PC-3 (cell line): ENCODE data around the gene TMEM51. TPM values are rescaled to one million over a fixed set of nuclear protein-coding genes. Genes with fewer than 3 reads are reported as not detected.
"Not testable (repeated sequence)": the region's sequence is repeated elsewhere in the genome, so short reads cannot be mapped to it uniquely, and the experiment has no call there.

ENCODE experiments used
- ATAC-seq: fragments of 200-7000 bp; cut with Tn5 transposase; 2 replicates; pipeline ENCODE4 v1.9.1; 2020; ENCODE audit warnings: mild to moderate bottlenecking, moderate library complexity
- BruUV-seq: library from RNA; stranded (reverse); fragments of 400-500 nt; replicated peaks from 2 replicates; lab custom pipeline; 2021; lab: Mats Ljungman, UMichigan
- CTCF ChIA-PET: fragments of 300-600 bp; sonication (Branson Sonifier 250); formaldehyde crosslinking; loops from one replicate; lab custom pipeline; 2022; ENCODE audit warnings: antibody characterized with exemption; lab: Charles Lee
- POLR2A ChIA-PET: fragments of 300-600 bp; sonication (Branson Sonifier 250); formaldehyde crosslinking; loops from one replicate; lab custom pipeline; 2022; ENCODE audit warnings: antibody characterized with exemption; ENCODE audit not compliant: unreplicated experiment; lab: Charles Lee
- DNase-seq: peaks from one replicate; pipeline ENCODE4 v3.0.0-alpha.2; 2015
- H2AFZ ChIP-seq: fragments of 300-600 bp; sonication (generic); 2 replicates; pipeline ENCODE4 v1.6.0; 2016; ENCODE audit warnings: antibody characterized with exemption, low read length
- H3F3A ChIP-seq: fragments of 300-600 bp; sonication (generic); one replicate; pipeline ENCODE4 v1.6.0; 2017; ENCODE audit warnings: antibody characterized with exemption, low read length, control low read depth, mild to moderate bottlenecking; ENCODE audit not compliant: unreplicated experiment
- H3K27ac ChIP-seq: fragments of 300-600 bp; sonication (generic); 2 replicates; pipeline ENCODE4 v1.5.1; 2016; ENCODE audit warnings: mild to moderate bottlenecking, low read length
- H3K27me3 ChIP-seq: fragments of 300-600 bp; sonication (generic); 2 replicates; pipeline ENCODE4 v1.6.1; 2016; ENCODE audit warnings: low read length, mixed read lengths
- H3K36me3 ChIP-seq: fragments of 300-600 bp; sonication (generic); 2 replicates; pipeline ENCODE4 v1.6.1; 2016; ENCODE audit warnings: low read depth, mixed run types, low read length, mixed read lengths
- H3K4me1 ChIP-seq: fragments of 300-600 bp; sonication (generic); 2 replicates; pipeline ENCODE4 v1.5.1; 2016; ENCODE audit warnings: low read length; ENCODE audit not compliant: insufficient read depth
- H3K4me2 ChIP-seq: fragments of 300-600 bp; sonication (generic); 2 replicates; pipeline ENCODE4 v1.6.0; 2016; ENCODE audit warnings: low read length
- H3K4me3 ChIP-seq: fragments of 300-600 bp; sonication (generic); 2 replicates; pipeline ENCODE4 v1.5.1; 2016; ENCODE audit warnings: mild to moderate bottlenecking, low read length, mixed read lengths
- H3K79me2 ChIP-seq: fragments of 300-600 bp; sonication (generic); 2 replicates; pipeline ENCODE4 v1.6.1; 2017; ENCODE audit warnings: low read length, mixed read lengths
- H3K9ac ChIP-seq: fragments of 300-600 bp; sonication (generic); 2 replicates; pipeline ENCODE4 v1.6.0; 2016; ENCODE audit warnings: mild to moderate bottlenecking, low read length
- H3K9me2 ChIP-seq: fragments of 300-600 bp; sonication (generic); replicated peaks from 2 replicates; pipeline ENCODE4 v1.6.1; 2016; ENCODE audit warnings: mixed run types, low read length, mixed read lengths
- H3K9me3 ChIP-seq: fragments of 300-600 bp; sonication (generic); 2 replicates; pipeline ENCODE4 v1.6.1; 2016; ENCODE audit warnings: low read length, mixed read lengths
- H4K20me1 ChIP-seq: fragments of 300-600 bp; sonication (generic); 2 replicates; pipeline ENCODE4 v1.6.1; 2016; ENCODE audit warnings: low read length, mixed read lengths
- CTCF ChIP-seq: fragments of 300-600 bp; sonication (generic); conservative IDR thresholded peaks from 2 replicates; pipeline ENCODE4 v1.5.1; 2017; ENCODE audit warnings: antibody characterized with exemption, low read depth, mild to moderate bottlenecking, low read length
- EZH2 ChIP-seq: fragments of 300-600 bp; sonication (generic); IDR thresholded peaks from one replicate; pipeline ENCODE4 v1.6.1; 2017; ENCODE audit warnings: antibody characterized with exemption, mild to moderate bottlenecking, low read length; ENCODE audit not compliant: unreplicated experiment
- EZH2phosphoT487 ChIP-seq: fragments of 300-600 bp; sonication (generic); IDR thresholded peaks from 2 replicates; pipeline ENCODE4 v1.6.1; 2018; ENCODE audit warnings: mild to moderate bottlenecking, antibody characterized with exemption, low read length, borderline replicate concordance
- intact Hi-C: fragments of 100-400 bp; cut with micrococcal nuclease; formaldehyde crosslinking; loops from 2 replicates; pipeline ENCODE4 v1.9.0; 2023
- total RNA-seq: library from RNA; depleted of rRNA; stranded (reverse); fragments of >200 nt; gene quantifications from 2 replicates; pipeline ENCODE4 v1.2.3, GENCODE V29; 2014

The TMEM51 gene
- total RNA-seq, 1 experiment from 2014 or later, result 20.8 TPM

- Histone ChIP-seq H3K4me3 (no peak overlapping the region), H3F3A (no peaks in the 10 kb centered on the region), H4K20me1 (no peaks in the 10 kb centered on the region), H3K9me2 (no peaks in the 10 kb centered on the region), H2AFZ (no peak overlapping the region), H3K4me1 (peaks cover 26% of the 10 kb centered on the region), H3K9ac (no peak overlapping the region), H3K36me3 (no peaks in the 10 kb centered on the region), H3K27me3 (no peaks in the 10 kb centered on the region), H3K9me3 (no peaks in the 10 kb centered on the region), H3K4me2 (no peak overlapping the region), H3K79me2 (peaks cover 76% of the 10 kb centered on the region), H3K27ac (no peak overlapping the region)
- no TSS peak for BruUV-seq
- TF ChIP-seq EZH2 (no peak), CTCF (no peak), EZH2phosphoT487 (no peak)
- POLR2A ChIA-PET, result no interaction called here
- ATAC-seq (no peak), DNase-seq (no peak)
- intact Hi-C loops, result no loop called here
- CTCF ChIA-PET, result no interaction called here
Measured at GRCh38 chr1:15172405-15173259, 19.1 kb downstream of the TMEM51 start.

- Histone ChIP-seq H3K4me3 (no peak overlapping the region), H3K9me3 (no peaks in the 10 kb centered on the region), H3K4me1 (peaks cover 25% of the 10 kb centered on the region), H3K27ac (no peak overlapping the region), H3K27me3 (no peaks in the 10 kb centered on the region), H3F3A (no peaks in the 10 kb centered on the region), H2AFZ (no peak overlapping the region), H3K79me2 (peaks cover 71% of the 10 kb centered on the region), H3K36me3 (no peaks in the 10 kb centered on the region), H4K20me1 (no peaks in the 10 kb centered on the region), H3K9me2 (no peaks in the 10 kb centered on the region), H3K9ac (no peak overlapping the region), H3K4me2 (no peak overlapping the region)
- ChIA-PET CTCF (no interaction called here), POLR2A (no interaction called here)
- DNase-seq (no peak), ATAC-seq (no peak)
- no TSS peak for BruUV-seq
- TF ChIP-seq CTCF, result no peak
- no peak for TF ChIP-seq EZH2phosphoT487
- TF ChIP-seq EZH2, result no peak
- intact Hi-C loops, result no loop called here
Measured at GRCh38 chr1:15173863-15174614, 20.5 kb downstream of the TMEM51 start.

- Histone ChIP-seq H3K4me2 (no peak overlapping the region), H3K27me3 (no peaks in the 10 kb centered on the region), H3K4me3 (no peak overlapping the region), H3K4me1 (peaks cover 30% of the 10 kb centered on the region), H3F3A (peaks cover 3% of the 10 kb centered on the region), H3K9ac (no peak overlapping the region), H3K36me3 (no peaks in the 10 kb centered on the region), H2AFZ (no peak overlapping the region), H3K79me2 (peaks cover 65% of the 10 kb centered on the region), H4K20me1 (no peaks in the 10 kb centered on the region), H3K9me2 (no peaks in the 10 kb centered on the region), H3K9me3 (no peaks in the 10 kb centered on the region), H3K27ac (no peak overlapping the region)
- CTCF ChIA-PET, result no interaction called here
- TF ChIP-seq CTCF (no peak), EZH2 (no peak), EZH2phosphoT487 (no peak)
- BruUV-seq, result no TSS peak
- ATAC-seq (no peak), DNase-seq (no peak)
- POLR2A ChIA-PET, result no interaction called here
- intact Hi-C loops, result no loop called here
Measured at GRCh38 chr1:15174615-15174983, 21.1 kb downstream of the TMEM51 start.

GRCh38 chr1:15175324-15176094 is 22.0 kb downstream of the TMEM51 start:
- BruUV-seq, H3K4me2 ChIP-seq, H3K4me3 ChIP-seq, DNase-seq, H3K27me3 ChIP-seq, CTCF ChIA-PET, ATAC-seq, H3K9me3 ChIP-seq, H3K9ac ChIP-seq, H3K27ac ChIP-seq, H4K20me1 ChIP-seq, H2AFZ ChIP-seq, H3K36me3 ChIP-seq, intact Hi-C loops, POLR2A ChIA-PET, H3K9me2 ChIP-seq: not testable (repeated sequence)
- H3K79me2 ChIP-seq, result peaks cover 70% of the 10 kb centered on the region
- H3K4me1 ChIP-seq, result peaks cover 39% of the 10 kb centered on the region
- peaks cover 11% of the 10 kb centered on the region for H3F3A ChIP-seq
